B cell (primary cell): ENCODE data around the gene ACAN. TPM values are rescaled to one million over a fixed set of nuclear protein-coding genes. Genes with fewer than 3 reads are reported as not detected.

Source experiments
- ATAC-seq: fragments of 200-7000 bp; cut with Tn5 transposase; one replicate; pipeline ENCODE4 v1.10.0; 2021; ENCODE audit warnings: low read depth, mild to moderate bottlenecking, moderate number of reproducible peaks, moderate library complexity
- CTCF ChIA-PET: fragments of 350-600 bp; sonication (Branson Sonifier 250); formaldehyde crosslinking; loops from one replicate; lab custom pipeline; 2021; ENCODE audit warnings: antibody characterized with exemption, inconsistent platforms; lab: Charles Lee
- POLR2A ChIA-PET: fragments of 350-600 bp; sonication (Branson Sonifier 250); formaldehyde crosslinking; loops from one replicate; lab custom pipeline; 2021; ENCODE audit warnings: antibody characterized with exemption; lab: Charles Lee
- DNase-seq: peaks from one replicate; pipeline ENCODE4 v3.0.0; 2013
- H2AFZ ChIP-seq: 2 replicates; pipeline ENCODE4 v1.6.1; 2012; ENCODE audit warnings: mild to moderate bottlenecking, low read depth, low read length; ENCODE audit not compliant: insufficient read depth, poor library complexity, severe bottlenecking
- H3K27ac ChIP-seq, 2 donors: 1 replicate in 1 of 2; 2 replicates in 1 of 2; pipeline ENCODE4 v1.5.1; 2012 to 2013; ENCODE audit warnings: low read length in 2 of 2, mild to moderate bottlenecking in 2 of 2, moderate library complexity in 1 of 2
- H3K27me3 ChIP-seq, 4 experiments: fragments of 200-600 bp in 1 of 4; sonication (generic) in 1 of 4; replicated peaks in 1 of 4; 1 replicate in 2 of 4; 2 replicates in 2 of 4; pipeline versions ENCODE4 v1.6.1 to v1.7.0; 2013 to 2016; ENCODE audit warnings: low read length in 3 of 4, mild to moderate bottlenecking in 2 of 4, mixed read lengths in 1 of 4, moderate library complexity in 1 of 4; ENCODE audit not compliant: insufficient read depth in 4 of 4, control insufficient read depth in 3 of 4; ENCODE audit errors: control extremely low read depth in 1 of 4
- H3K36me3 ChIP-seq, 2 experiments: replicated peaks in 1 of 2; 1 replicate in 1 of 2; 2 replicates in 1 of 2; pipeline versions ENCODE4 v1.6.1 to v1.7.1; 2013; ENCODE audit warnings: low read length in 1 of 2; ENCODE audit not compliant: insufficient read depth in 2 of 2, control insufficient read depth in 1 of 2; ENCODE audit errors: control extremely low read depth in 1 of 2, extremely low read depth in 1 of 2
- H3K4me1 ChIP-seq, 2 donors: fragments of 200-600 bp in 1 of 2; sonication (generic) in 1 of 2; 1 replicate in 1 of 2; 2 replicates in 1 of 2; pipeline versions ENCODE4 v1.5.1 to v1.6.1; 2013 to 2017; ENCODE audit warnings: low read length in 2 of 2; ENCODE audit not compliant: control insufficient read depth in 2 of 2, insufficient read depth in 2 of 2
- H3K4me2 ChIP-seq: replicated peaks from 2 replicates; pipeline ENCODE3; 2012; ENCODE audit warnings: mild to moderate bottlenecking, low read depth, low read length; ENCODE audit not compliant: poor library complexity, severe bottlenecking
- H3K4me3 ChIP-seq, 5 experiments: fragments of 200-600 bp in 1 of 5; sonication (generic) in 1 of 5; 1 replicate in 3 of 5; 2 replicates in 2 of 5; pipeline versions ENCODE4 v1.5.1 to v1.7.0; 2011 to 2016; ENCODE audit warnings: low read length in 4 of 5, mild to moderate bottlenecking in 4 of 5, low read depth in 2 of 5, control low read depth in 1 of 5, moderate library complexity in 1 of 5; ENCODE audit not compliant: insufficient read depth in 1 of 5; ENCODE audit errors: control extremely low read depth in 1 of 5, extremely low read depth in 1 of 5
- H3K79me2 ChIP-seq: fragments of 200-600 bp; sonication (generic); one replicate; pipeline ENCODE4 v1.6.0; 2016; ENCODE audit warnings: low read length; ENCODE audit not compliant: control insufficient read depth, insufficient read depth
- H3K9ac ChIP-seq: fragments of 200-600 bp; sonication (generic); 2 replicates; pipeline ENCODE4 v1.6.1; 2017; ENCODE audit warnings: mild to moderate bottlenecking, low read length, moderate library complexity
- H3K9me3 ChIP-seq, 3 donors: one replicate each; pipeline versions ENCODE4 v1.6.1 to v1.7.1; 2013; ENCODE audit warnings: low read length in 2 of 3; ENCODE audit not compliant: control insufficient read depth in 2 of 3, insufficient read depth in 1 of 3; ENCODE audit errors: control extremely low read depth in 1 of 3
- H4K20me1 ChIP-seq: 2 replicates; pipeline ENCODE4 v1.6.0; 2012; ENCODE audit warnings: mild to moderate bottlenecking, low read length; ENCODE audit not compliant: insufficient read depth, control insufficient read depth, poor library complexity, severe bottlenecking
- H3K27ac Mint-ChIP-seq: one replicate; pipeline ENCODE4 v1.8.0; 2021; ENCODE audit warnings: mixed read lengths
- H3K27me3 Mint-ChIP-seq: one replicate; pipeline ENCODE4 v1.8.0; 2021; ENCODE audit warnings: mixed read lengths
- H3K4me1 Mint-ChIP-seq: one replicate; pipeline ENCODE4 v1.8.0; 2021; ENCODE audit warnings: mixed read lengths
- H3K4me3 Mint-ChIP-seq: one replicate; pipeline ENCODE4 v1.8.0; 2021; ENCODE audit warnings: mixed read lengths
- H3K9me3 Mint-ChIP-seq: one replicate; pipeline ENCODE4 v1.8.0; 2022; ENCODE audit warnings: mixed read lengths; ENCODE audit not compliant: insufficient read depth
- CTCF ChIP-seq: fragments of 200-600 bp; IDR thresholded peaks from one replicate; pipeline ENCODE4 v1.8.0; 2022; ENCODE audit warnings: antibody characterized with exemption, mild to moderate bottlenecking
- EZH2 ChIP-seq: IDR thresholded peaks from 2 replicates; pipeline ENCODE4 v1.6.1; 2012; ENCODE audit warnings: borderline replicate concordance, low read depth, mild to moderate bottlenecking, moderate library complexity, low read length; ENCODE audit not compliant: insufficient read depth, poor library complexity, severe bottlenecking
- WGBS: methylation state at CpG from one replicate; pipeline ENCODE4 v1.1.5; 2013; ENCODE audit warnings: missing lambda C conversion rate; ENCODE audit not compliant: insufficient coverage; 5-methylcytosine and 5-hydroxymethylcytosine counted together
- intact Hi-C: fragments of 100-400 bp; cut with micrococcal nuclease; formaldehyde crosslinking; loops from one replicate; pipeline ENCODE4 v1.10.0; 2022
- polyA plus RNA-seq: library from polyadenylated mRNA; depleted of rRNA; stranded (reverse); fragments of >200 nt; gene quantifications from 2 replicates; pipeline ENCODE4 v1.2.3, GENCODE V29; 2012
- total RNA-seq, 2 donors: library from RNA; stranded (reverse); fragments of 120-200 nt in 1 of 2; gene quantifications; 1 replicate in 1 of 2; 2 replicates in 1 of 2; pipeline versions ENCODE4 v1.2.3 to v1.2.4, GENCODE V29; 2013 to 2022

Gene ACAN
- total and polyA plus RNA-seq, 2 donors (not counting 1 experiment from before 2014, with no cell fraction given): 0.01 TPM; not detected in 1

- Histone ChIP-seq H2AFZ (no peak overlapping the region), H3K9me3 (peaks cover 2 to 16% (median 4%) of the 10 kb centered on the region in 3 donors), H3K27me3 (peaks cover 0 to 31% (median 9%) of the 10 kb centered on the region in 4 experiments), H3K36me3 (no peaks in the 10 kb centered on the region), H3K4me1 (no peaks in the 10 kb centered on the region), H4K20me1 (no peaks in the 10 kb centered on the region), H3K4me2 (peak overlapping the region; percentile 5), H3K4me3 (no peak overlapping the region), H3K27ac (no peak overlapping the region), H3K79me2 (no peaks in the 10 kb centered on the region), H3K9ac (no peak overlapping the region)
- TF ChIP-seq EZH2 (no peak), CTCF (no peak)
- H3K27me3 Mint-ChIP-seq: peaks cover 40% of the 10 kb centered on the region
- H3K27ac Mint-ChIP-seq: no peak overlapping the region
- no peak overlapping the region for H3K4me3 Mint-ChIP-seq
- CTCF ChIA-PET: no interaction called here
- peaks cover 2% of the 10 kb centered on the region for H3K9me3 Mint-ChIP-seq
- POLR2A ChIA-PET: no interaction called here
- no peaks in the 10 kb centered on the region for H3K4me1 Mint-ChIP-seq
- ATAC-seq: no peak
- no peak for DNase-seq
- intact Hi-C loops: no loop called here
- 25% methylated on average over 32 of the region's 38 CpGs for WGBS
These were observed 33.9 kb upstream of the ACAN start for GRCh38 chr15:88769161-88769971.

GRCh38 chr15:88775776-88776175 lies 27.5 kb upstream of the ACAN start:
- Mint-ChIP-seq H3K27ac (no peak overlapping the region), H3K27me3 (peaks cover 39% of the 10 kb centered on the region), H3K4me1 (no peaks in the 10 kb centered on the region), H3K4me3 (no peak overlapping the region), H3K9me3 (peaks cover 5% of the 10 kb centered on the region)
- Histone ChIP-seq H3K4me1 (no peaks in the 10 kb centered on the region), H3K4me3 (no peak overlapping the region), H3K36me3 (no peaks in the 10 kb centered on the region), H3K4me2 (no peak overlapping the region), H3K27me3 (peaks cover 0 to 8% (median 3%) of the 10 kb centered on the region in 4 experiments), H4K20me1 (no peaks in the 10 kb centered on the region), H3K9ac (no peak overlapping the region), H2AFZ (no peak overlapping the region), H3K27ac (no peak overlapping the region), H3K9me3 (peaks cover 3 to 21% (median 11%) of the 10 kb centered on the region in 3 donors), H3K79me2 (no peaks in the 10 kb centered on the region)
- POLR2A ChIA-PET: no interaction called here
- ATAC-seq (no peak), DNase-seq (no peak)
- CTCF ChIA-PET: no interaction called here
- TF ChIP-seq CTCF: no peak
- no peak for TF ChIP-seq EZH2
- WGBS: 100% methylated on average over 2 of the region's 4 CpGs
- intact Hi-C loops: no loop called here
